SK-N-MC (cell line): Measurements from ENCODE around the gene C6orf132.

Experiments
- DNase-seq: peaks from one replicate; pipeline ENCODE4 v3.0.0-alpha.2; 2011; ENCODE audit warnings: low read depth, low spot score
- H3K27ac ChIP-seq: fragments of 200-600 bp; sonication (generic); 2 replicates; pipeline ENCODE4 v1.5.1; 2016; ENCODE audit warnings: mixed run types
- H3K36me3 ChIP-seq: fragments of 200-600 bp; sonication (generic); 2 replicates; pipeline ENCODE4 v1.6.1; 2017; ENCODE audit warnings: antibody characterized with exemption, low read length, mixed read lengths; ENCODE audit not compliant: insufficient read depth
- H3K4me3 ChIP-seq: fragments of 200-600 bp; sonication (generic); 2 replicates; pipeline ENCODE4 v1.5.1; 2016
- H3K9ac ChIP-seq: fragments of 200-600 bp; sonication (generic); 2 replicates; pipeline ENCODE4 v1.8.0; 2017; ENCODE audit warnings: mixed run types, mixed read lengths; ENCODE audit not compliant: insufficient read length
- H3K9me3 ChIP-seq: fragments of 200-600 bp; sonication (generic); 2 replicates; pipeline ENCODE4 v1.6.1; 2017; ENCODE audit warnings: low read depth, mild to moderate bottlenecking, antibody characterized with exemption, low read length, moderate library complexity, mixed read lengths
- EZH2 ChIP-seq: fragments of 200-600 bp; sonication (generic); IDR thresholded peaks from one replicate; pipeline ENCODE4 v1.6.1; 2017; ENCODE audit warnings: antibody characterized with exemption
- FOXP2 ChIP-seq: optimal IDR thresholded peaks from 2 replicates; pipeline ENCODE3; 2011; ENCODE audit warnings: mild to moderate bottlenecking, moderate library complexity; ENCODE audit not compliant: insufficient read depth; ENCODE audit errors: extremely low read length, control extremely low read depth
- POLR2AphosphoS5 ChIP-seq: IDR thresholded peaks from 2 replicates; pipeline ENCODE4 v1.6.1; 2012; ENCODE audit warnings: mild to moderate bottlenecking, low read depth, low read length, borderline replicate concordance

C6orf132 gene

DNA sequence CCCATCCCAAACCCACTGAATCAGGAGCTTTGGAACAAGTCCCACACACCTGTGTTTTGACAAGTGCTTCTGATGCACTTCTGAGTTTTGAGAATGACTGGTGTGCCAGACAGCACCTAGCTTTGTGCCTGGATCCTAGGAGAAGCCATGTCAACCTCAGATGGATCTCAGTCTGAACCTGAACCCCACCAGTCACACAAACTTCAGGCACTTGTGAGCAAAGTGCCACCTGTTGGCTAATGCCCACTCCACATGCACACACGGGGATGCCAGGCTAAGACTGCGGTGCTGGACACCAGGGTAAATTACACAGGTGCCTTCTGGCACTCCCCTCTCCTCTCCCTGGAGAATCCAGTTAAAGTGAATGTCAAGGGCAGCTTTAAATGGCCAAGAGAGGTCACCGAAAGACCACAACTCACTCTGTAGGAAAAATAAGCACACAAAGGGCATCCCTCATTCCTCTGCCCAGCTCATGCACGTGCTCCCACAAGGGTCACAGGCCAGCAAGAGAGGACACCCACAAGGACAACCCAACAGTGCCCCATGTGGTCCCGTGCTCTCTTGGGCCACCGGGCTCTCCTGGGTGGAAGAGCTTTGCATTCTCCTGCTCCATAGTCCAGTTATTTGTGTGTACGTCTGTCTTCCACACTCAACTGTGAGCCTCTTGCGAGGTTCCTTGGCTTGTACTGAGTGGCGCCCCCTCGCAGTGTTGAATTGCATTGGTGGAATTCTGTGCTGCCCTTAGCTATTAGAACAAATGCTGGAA, 46.5 kb downstream of the C6orf132 start:
- H3K36me3 ChIP-seq = no peaks in the 10 kb centered on the region
- no peaks in the 10 kb centered on the region for H3K9me3 ChIP-seq
- H3K4me3 ChIP-seq = no peak overlapping the region
- no peak overlapping the region for H3K27ac ChIP-seq
- H3K9ac ChIP-seq = no peak overlapping the region
- TF ChIP-seq EZH2 (no peak), FOXP2 (no peak), POLR2AphosphoS5 (no peak)
- DNase-seq = no peak

DNA sequence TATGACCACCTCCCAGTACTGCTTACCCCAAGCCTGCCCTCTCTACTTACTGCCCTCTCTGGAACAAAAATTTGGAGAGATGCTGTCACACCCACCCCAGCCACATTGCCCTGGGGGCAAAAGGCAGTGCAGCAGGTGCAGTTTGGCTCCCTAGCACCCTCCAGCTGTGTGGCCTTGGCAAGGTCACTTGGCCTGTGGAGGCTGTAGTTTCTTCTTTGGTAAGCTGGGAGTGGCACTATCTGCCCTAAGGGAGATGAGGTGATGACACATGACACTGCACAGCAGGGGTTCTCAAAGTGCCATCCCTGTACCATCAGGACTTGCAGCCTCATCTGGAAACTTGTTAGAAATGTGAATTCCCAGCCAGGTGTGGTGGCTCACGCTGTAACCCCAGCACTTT, 47.3 kb downstream of the C6orf132 start:
- no peak overlapping the region for H3K27ac ChIP-seq
- H3K9me3 ChIP-seq = no peaks in the 10 kb centered on the region
- H3K4me3 ChIP-seq = no peak overlapping the region
- H3K36me3 ChIP-seq = no peaks in the 10 kb centered on the region
- no peak for DNase-seq
- H3K9ac ChIP-seq = no peak overlapping the region
- TF ChIP-seq FOXP2 (no peak), EZH2 (no peak), POLR2AphosphoS5 (no peak)

DNA sequence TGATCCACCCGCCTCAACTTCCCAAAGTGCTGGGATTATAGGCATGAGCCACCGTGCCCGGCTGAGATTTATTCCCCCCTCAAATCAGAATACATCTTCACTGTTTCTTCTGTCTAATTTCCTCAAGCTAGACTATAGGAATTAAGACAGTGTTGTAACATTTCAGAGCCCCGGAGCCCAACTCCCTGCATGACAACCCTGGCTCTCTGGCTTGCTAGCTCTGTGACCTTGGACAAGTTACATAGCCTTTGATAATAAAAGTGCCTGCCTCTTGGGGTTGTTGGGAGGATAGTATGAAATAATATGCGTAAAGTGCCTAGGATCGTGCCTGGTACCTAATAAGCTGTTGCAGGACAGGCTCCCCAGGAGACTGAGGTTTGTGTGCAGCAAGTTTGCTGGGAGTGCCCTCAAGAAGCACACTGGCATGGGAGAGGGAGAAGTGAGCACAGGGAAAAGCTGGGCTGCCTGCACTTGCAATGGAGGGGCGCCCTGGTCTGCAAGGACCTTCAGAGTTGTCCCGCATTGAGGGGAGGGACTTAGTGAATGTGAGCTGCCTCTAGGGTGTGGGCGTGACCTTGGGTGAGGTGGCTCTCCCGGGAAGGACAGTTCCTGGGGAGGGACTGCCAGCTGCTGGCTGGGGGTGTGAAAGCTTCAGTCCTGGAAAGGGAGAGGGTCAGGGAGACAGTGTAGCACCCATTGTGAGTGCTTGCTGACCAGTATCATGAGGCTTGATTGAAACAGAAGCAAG, 48.7 kb downstream of the C6orf132 start:
- no peak for DNase-seq
- no peak overlapping the region for H3K27ac ChIP-seq

DNA sequence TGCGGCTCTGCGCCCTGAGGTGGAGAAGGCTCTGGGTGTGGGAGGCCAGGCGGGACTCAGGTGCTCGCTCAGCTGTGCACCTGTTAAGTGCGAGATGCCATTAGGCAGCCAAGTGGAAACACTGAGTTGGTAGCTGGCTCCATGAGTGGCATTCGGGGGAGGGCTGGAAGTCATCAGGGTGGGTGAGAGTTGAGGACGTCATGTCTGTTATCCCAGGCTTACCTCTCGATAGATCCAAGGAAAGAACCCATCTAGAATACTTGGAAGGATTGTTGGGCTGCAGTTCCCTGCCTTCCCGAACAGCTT, 50.7 kb downstream of the C6orf132 start:
- TF ChIP-seq EZH2 (no peak), FOXP2 (no peak), POLR2AphosphoS5 (no peak)
- H3K9ac ChIP-seq = no peak overlapping the region
- no peak overlapping the region for H3K27ac ChIP-seq
- no peak overlapping the region for H3K4me3 ChIP-seq
- no peaks in the 10 kb centered on the region for H3K36me3 ChIP-seq
- DNase-seq = no peak
- no peaks in the 10 kb centered on the region for H3K9me3 ChIP-seq

More for the DNA sequence above, 48.7 kb downstream of the C6orf132 start:
- TF ChIP-seq EZH2 (no peak), POLR2AphosphoS5 (no peak), FOXP2 (no peak)
- H3K9ac ChIP-seq = no peak overlapping the region
- H3K4me3 ChIP-seq = no peak overlapping the region
- H3K36me3 ChIP-seq = no peaks in the 10 kb centered on the region
- no peaks in the 10 kb centered on the region for H3K9me3 ChIP-seq

DNA sequence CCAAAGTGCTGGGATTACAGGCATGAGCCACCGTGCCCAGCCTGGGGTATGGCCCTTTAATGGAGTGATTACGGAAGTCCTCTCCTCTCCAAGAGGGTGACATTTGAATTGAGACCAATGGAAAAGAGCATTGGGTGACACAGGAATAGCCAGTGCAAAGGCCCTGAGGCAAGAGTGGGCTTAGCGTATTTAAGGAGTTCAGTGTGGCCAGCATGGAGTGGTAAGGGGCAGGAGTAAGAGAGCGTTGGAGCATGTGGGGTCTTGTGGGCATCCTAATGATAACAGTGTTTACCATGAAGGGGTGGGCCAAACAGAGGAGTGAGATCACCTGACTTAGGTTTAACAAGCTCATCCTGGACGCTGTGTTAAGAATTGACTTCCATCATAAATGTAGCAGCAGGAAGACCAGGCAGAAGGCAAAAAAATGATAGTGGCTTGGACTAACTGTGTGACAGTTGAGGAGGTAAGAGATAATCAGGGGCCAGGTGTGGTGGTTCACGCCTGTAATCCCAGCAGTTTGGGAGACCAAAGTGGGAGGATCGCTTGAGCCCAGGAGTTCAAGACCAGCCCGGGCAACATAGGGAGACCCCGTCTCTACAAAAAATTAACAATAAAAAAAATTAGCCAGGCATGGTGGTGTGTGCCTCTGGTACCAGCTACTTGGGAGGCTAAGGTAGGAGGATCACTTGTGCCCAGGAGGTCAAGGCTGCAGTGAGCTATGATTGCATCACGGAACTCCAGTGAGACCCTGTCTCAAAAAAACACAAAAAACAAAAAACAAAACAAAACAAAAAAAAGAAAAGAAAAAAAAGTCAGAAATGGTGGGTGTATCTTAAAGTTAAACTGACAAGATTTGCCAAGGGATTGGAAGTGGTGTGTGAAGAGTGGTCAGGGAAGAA, 51.4 kb downstream of the C6orf132 start:
- no peak overlapping the region for H3K4me3 ChIP-seq
- no peak overlapping the region for H3K9ac ChIP-seq
- no peaks in the 10 kb centered on the region for H3K36me3 ChIP-seq
- TF ChIP-seq POLR2AphosphoS5 = no peak
- TF ChIP-seq FOXP2 = no peak
- no peak for TF ChIP-seq EZH2
- no peak overlapping the region for H3K27ac ChIP-seq
- DNase-seq = no peak
- no peaks in the 10 kb centered on the region for H3K9me3 ChIP-seq

DNA sequence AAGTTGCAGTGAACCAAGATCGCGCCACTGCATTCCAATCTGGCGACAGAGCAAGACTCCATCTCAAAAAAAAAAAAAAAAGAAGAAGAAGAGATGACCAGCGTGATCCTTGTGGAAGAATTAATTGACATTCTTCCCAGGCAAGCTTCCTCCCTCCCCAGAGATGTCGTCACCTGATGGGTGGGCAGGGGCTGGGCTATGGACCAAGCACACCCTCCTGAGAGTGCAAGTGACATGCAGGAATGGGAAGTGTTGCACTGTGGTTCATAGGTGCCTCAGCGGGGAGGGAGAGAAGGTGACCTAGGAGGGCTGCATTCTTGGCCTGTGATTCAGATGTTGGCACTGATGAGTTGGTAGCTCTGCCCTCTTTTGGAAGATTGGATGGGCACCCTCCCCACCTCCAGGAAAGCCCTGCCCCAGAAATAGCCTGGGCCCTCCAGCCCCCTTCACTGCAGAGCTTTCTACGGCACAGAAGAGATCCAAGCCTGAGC, 54.3 kb downstream of the C6orf132 start:
- no peaks in the 10 kb centered on the region for H3K36me3 ChIP-seq
- H3K4me3 ChIP-seq = no peak overlapping the region
- no peak overlapping the region for H3K9ac ChIP-seq
- no peak for TF ChIP-seq POLR2AphosphoS5
- TF ChIP-seq EZH2 = no peak
- TF ChIP-seq FOXP2 = no peak
- H3K9me3 ChIP-seq = no peaks in the 10 kb centered on the region
- no peak for DNase-seq
- no peak overlapping the region for H3K27ac ChIP-seq

DNA sequence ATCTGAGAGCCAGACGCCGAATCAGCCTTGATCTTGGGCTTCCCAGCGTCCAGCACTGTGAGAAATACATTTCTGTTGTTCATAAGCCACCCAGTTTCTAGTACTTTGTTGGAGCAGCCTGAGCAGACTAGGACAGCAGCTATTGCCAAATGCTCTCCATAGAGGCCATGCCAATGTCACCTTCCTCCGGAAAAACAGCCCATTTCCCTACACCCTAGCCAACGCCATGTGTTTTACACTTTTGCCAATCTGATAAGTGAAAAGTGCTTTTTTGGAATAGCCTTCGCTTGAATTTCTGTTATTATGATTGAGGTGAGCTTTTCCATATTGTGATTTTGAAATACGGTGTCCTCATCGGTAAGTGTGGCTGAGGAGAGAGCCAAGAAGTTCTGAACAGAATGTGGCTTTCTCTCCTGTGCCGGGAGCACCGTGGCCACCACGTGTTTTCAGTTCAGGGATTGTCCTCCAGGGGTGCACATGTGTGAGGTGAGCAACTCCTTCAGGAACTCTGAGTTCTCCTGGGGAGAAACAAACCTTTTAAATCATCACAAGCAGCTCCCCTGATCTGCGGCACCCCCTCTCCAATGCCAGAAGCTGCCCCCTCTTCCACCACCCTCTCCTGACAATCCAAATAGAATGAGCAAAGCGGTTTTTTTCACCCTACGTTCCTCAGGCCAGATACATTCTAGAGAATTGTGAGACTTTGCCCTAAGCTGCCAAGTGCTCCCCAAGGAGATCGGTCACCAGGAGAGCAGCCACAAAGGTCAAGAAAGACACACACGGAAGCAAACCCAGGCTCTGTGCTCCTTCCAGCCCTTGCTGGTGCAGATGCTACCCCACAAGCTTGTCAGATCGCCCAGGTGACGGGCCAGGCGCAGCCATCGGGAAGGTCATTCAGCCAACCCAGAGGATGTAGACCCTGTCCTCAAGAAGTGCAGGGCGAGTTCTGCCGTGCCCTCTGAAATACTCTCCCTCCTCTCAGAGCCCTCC, 56.1 kb downstream of the C6orf132 start:
- Histone ChIP-seq H3K4me3 (no peak overlapping the region), H3K9me3 (no peaks in the 10 kb centered on the region), H3K36me3 (no peaks in the 10 kb centered on the region), H3K27ac (no peak overlapping the region), H3K9ac (no peak overlapping the region)
- no peak for TF ChIP-seq POLR2AphosphoS5
- DNase-seq = no peak
